Measurements from ENCODE around the gene DBNL.

GRCh38 chr7:44106311-44107065 lies 62.0 kb downstream of the DBNL start:
- TF ChIP-seq POLR2A (IDR thresholded peaks at IDR 0.05) (no peak), CTCF (IDR thresholded peaks at IDR 0.05) (no peak)
